Right lobe of liver (tissue), 4 donors: Measurements from ENCODE around the gene PODXL.

Experiments
- POLR2A ChIP-seq: fragments of 450-650 bp; IDR thresholded peaks from one replicate; pipeline ENCODE4 v1.6.1; 2017; ENCODE audit warnings: antibody characterized with exemption, mild to moderate bottlenecking
- TF ChIP-seq, protein P1 (sequence below), 4 donors: fragments of 200-600 bp in 3 of 4; fragments of 450-650 bp in 1 of 4; IDR thresholded peaks; one replicate each; pipeline versions ENCODE4 v1.5.1 to v1.8.0; 2016 to 2022; ENCODE audit warnings: antibody characterized with exemption in 4 of 4, mild to moderate bottlenecking in 2 of 4
- donor health status: DM: no; HTN: no; CAD: no.
- donor health status: DM: no; HTN: no; CAD: no.
- donor health status: DM: no; HTN: yes; CAD: no.

DNA sequence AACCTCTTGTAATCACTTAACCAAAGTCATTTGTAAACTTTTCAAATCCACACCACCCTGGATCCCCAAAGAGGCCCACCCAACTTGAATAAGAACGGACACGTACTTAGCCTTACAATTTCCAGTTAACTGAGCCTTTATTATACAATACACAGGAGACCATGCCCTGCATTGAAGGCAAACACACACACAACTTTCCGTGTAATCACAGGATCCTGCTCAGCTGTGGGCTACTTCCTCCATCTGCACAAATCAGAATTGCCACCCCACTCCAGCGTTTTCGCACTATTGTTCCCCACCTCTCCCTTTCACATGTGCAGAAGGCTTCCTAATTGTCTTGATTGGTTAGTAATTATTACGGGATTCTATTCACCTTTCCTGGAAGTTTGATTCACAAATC is 12.1 kb upstream of the PODXL start:
- TF ChIP-seq, protein P1, sequence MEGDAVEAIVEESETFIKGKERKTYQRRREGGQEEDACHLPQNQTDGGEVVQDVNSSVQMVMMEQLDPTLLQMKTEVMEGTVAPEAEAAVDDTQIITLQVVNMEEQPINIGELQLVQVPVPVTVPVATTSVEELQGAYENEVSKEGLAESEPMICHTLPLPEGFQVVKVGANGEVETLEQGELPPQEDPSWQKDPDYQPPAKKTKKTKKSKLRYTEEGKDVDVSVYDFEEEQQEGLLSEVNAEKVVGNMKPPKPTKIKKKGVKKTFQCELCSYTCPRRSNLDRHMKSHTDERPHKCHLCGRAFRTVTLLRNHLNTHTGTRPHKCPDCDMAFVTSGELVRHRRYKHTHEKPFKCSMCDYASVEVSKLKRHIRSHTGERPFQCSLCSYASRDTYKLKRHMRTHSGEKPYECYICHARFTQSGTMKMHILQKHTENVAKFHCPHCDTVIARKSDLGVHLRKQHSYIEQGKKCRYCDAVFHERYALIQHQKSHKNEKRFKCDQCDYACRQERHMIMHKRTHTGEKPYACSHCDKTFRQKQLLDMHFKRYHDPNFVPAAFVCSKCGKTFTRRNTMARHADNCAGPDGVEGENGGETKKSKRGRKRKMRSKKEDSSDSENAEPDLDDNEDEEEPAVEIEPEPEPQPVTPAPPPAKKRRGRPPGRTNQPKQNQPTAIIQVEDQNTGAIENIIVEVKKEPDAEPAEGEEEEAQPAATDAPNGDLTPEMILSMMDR (IDR thresholded peaks at IDR 0.05), result no peak
- TF ChIP-seq POLR2A, result no peak
